Neural progenitor cell (in vitro differentiated cells): ENCODE data around the gene ELAC2. TPM values are rescaled to one million over a fixed set of nuclear protein-coding genes. Genes with fewer than 3 reads are reported as not detected.

Experiments used
- DNase-seq: peaks from one replicate; pipeline ENCODE4 v3.0.0-alpha.2; 2016; ENCODE audit warnings: low spot score
- H2AFZ ChIP-seq: fragments of 200-600 bp; sonication (generic); replicated peaks from 2 replicates; pipeline ENCODE4 v1.6.1; 2016; ENCODE audit warnings: antibody characterized with exemption
- H3F3A ChIP-seq: fragments of 200-600 bp; sonication (generic); 2 replicates; pipeline ENCODE4 v1.6.1; 2016; ENCODE audit warnings: antibody characterized with exemption, low read depth
- H3K27ac ChIP-seq: fragments of 200-600 bp; sonication (generic); 2 replicates; pipeline ENCODE4 v1.5.1; 2016; ENCODE audit warnings: mild to moderate bottlenecking
- H3K27me3 ChIP-seq: fragments of 200-600 bp; sonication (generic); 2 replicates; pipeline ENCODE4 v1.6.1; 2016; ENCODE audit warnings: mild to moderate bottlenecking, moderate library complexity
- H3K36me3 ChIP-seq: fragments of 200-600 bp; sonication (generic); 2 replicates; pipeline ENCODE4 v1.5.1; 2016
- H3K4me1 ChIP-seq: fragments of 200-600 bp; sonication (generic); 2 replicates; pipeline ENCODE4 v1.6.1; 2016; ENCODE audit warnings: mixed run types
- H3K4me2 ChIP-seq: fragments of 200-600 bp; sonication (generic); 2 replicates; pipeline ENCODE4 v1.6.1; 2016
- H3K4me3 ChIP-seq: fragments of 200-600 bp; sonication (generic); 2 replicates; pipeline ENCODE4 v1.5.1; 2016
- H3K79me2 ChIP-seq: fragments of 200-600 bp; sonication (generic); 2 replicates; pipeline ENCODE4 v1.6.1; 2016; ENCODE audit warnings: low read depth
- H3K9ac ChIP-seq: fragments of 200-600 bp; sonication (generic); 2 replicates; pipeline ENCODE4 v1.6.1; 2016
- H3K9me3 ChIP-seq: fragments of 200-600 bp; sonication (generic); 2 replicates; pipeline ENCODE4 v1.5.1; 2016; ENCODE audit warnings: low read depth
- H4K20me1 ChIP-seq: fragments of 200-600 bp; sonication (generic); 2 replicates; pipeline ENCODE4 v1.6.1; 2016; ENCODE audit warnings: low read depth
- H3K27ac Mint-ChIP-seq: 3 replicates; pipeline ENCODE4 v1.8.0; 2021; ENCODE audit warnings: mixed read lengths
- H3K27me3 Mint-ChIP-seq: 2 replicates; pipeline ENCODE4 v1.8.0; 2022; ENCODE audit warnings: low read depth, mild to moderate bottlenecking, inconsistent platforms, moderate library complexity, mixed read lengths; ENCODE audit not compliant: insufficient read depth
- H3K36me3 Mint-ChIP-seq: 3 replicates; pipeline ENCODE4 v1.8.0; 2021; ENCODE audit warnings: mixed read lengths
- H3K4me1 Mint-ChIP-seq: 3 replicates; pipeline ENCODE4 v1.8.0; 2021; ENCODE audit warnings: mixed read lengths
- H3K4me3 Mint-ChIP-seq: 3 replicates; pipeline ENCODE4 v1.8.0; 2021; ENCODE audit warnings: mild to moderate bottlenecking, moderate library complexity, mixed read lengths
- H3K9me3 Mint-ChIP-seq: 3 replicates; pipeline ENCODE4 v1.8.0; 2020; ENCODE audit warnings: mixed read lengths
- CTCF ChIP-seq: fragments of 200-600 bp; sonication (generic); IDR thresholded peaks from 2 replicates; pipeline ENCODE4 v1.5.1; 2017; ENCODE audit warnings: antibody characterized with exemption, mild to moderate bottlenecking
- EZH2 ChIP-seq: fragments of 200-600 bp; sonication (generic); IDR thresholded peaks from 2 replicates; pipeline ENCODE4 v1.6.1; 2017; ENCODE audit warnings: antibody characterized with exemption, mild to moderate bottlenecking, moderate library complexity
- EZH2phosphoT487 ChIP-seq: fragments of 200-600 bp; sonication (generic); IDR thresholded peaks from 2 replicates; pipeline ENCODE4 v1.6.1; 2017; ENCODE audit warnings: antibody characterized with exemption
- total RNA-seq: library from RNA; depleted of rRNA; stranded (reverse); fragments of >200 nt; gene quantifications from 2 replicates; pipeline ENCODE4 v1.2.3, GENCODE V29; 2015; ENCODE audit warnings: low replicate concordance

Gene ELAC2
- total RNA-seq, 1 donor from 2014 or later, result 70.5 TPM

DNA sequence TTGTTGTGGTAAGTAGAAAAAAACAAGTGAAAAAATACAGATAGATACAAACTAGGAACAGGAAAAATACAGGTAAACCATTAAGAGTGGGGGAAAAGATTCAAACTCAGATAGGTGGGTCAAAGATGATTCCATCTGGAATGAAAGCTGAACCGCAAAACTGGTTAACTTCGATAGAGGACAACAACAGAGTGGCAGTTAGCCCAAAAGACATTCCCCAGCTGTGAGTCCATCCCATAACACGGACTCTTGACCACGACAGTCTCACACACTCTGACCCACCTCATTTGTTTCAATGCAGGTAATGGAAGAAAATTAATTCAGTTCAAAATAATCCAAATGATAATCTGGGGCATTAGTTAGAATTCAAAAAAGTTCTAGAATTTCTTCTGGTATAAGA lies 13.5 kb downstream of the ELAC2 start:
- TF ChIP-seq EZH2 (no peak), EZH2phosphoT487 (no peak), CTCF (no peak)
- H3K36me3 ChIP-seq, result peaks cover 11% of the 10 kb centered on the region
- no peak overlapping the region for H3K27ac ChIP-seq
- H3K4me1 Mint-ChIP-seq, result no peaks in the 10 kb centered on the region
- H3F3A ChIP-seq, result peaks cover 4% of the 10 kb centered on the region
- H3K27me3 ChIP-seq, result no peaks in the 10 kb centered on the region
- H3K4me3 ChIP-seq, result no peak overlapping the region
- no peak for DNase-seq
- H3K36me3 Mint-ChIP-seq, result peaks cover 2% of the 10 kb centered on the region
- no peak overlapping the region for H3K27ac Mint-ChIP-seq
- no peaks in the 10 kb centered on the region for H3K79me2 ChIP-seq
- H3K4me1 ChIP-seq, result no peaks in the 10 kb centered on the region
- no peak overlapping the region for H2AFZ ChIP-seq
- H3K27me3 Mint-ChIP-seq, result peaks cover 4% of the 10 kb centered on the region
- no peak overlapping the region for H3K9ac ChIP-seq
- no peaks in the 10 kb centered on the region for H3K9me3 ChIP-seq
- no peak overlapping the region for H3K4me3 Mint-ChIP-seq
- H4K20me1 ChIP-seq, result no peaks in the 10 kb centered on the region
- no peaks in the 10 kb centered on the region for H3K9me3 Mint-ChIP-seq
- no peak overlapping the region for H3K4me2 ChIP-seq

DNA sequence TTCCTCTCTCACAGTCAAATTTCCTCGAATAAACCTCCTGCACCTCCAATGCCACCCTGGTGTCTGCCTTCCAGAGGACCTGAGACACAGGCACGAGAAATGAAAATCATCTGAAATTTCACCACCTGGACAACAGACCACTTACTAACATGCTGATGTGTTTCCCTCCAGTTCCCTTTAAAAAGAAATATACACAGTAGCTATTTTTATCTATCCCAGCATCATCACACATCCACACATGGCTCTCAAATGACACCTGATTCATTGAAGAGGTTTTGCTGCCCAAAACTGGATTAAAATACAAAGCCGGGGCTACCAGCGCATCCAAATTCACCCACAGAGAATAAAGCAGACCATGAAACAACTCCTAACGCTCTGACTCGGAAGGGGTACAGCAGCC lies 13.9 kb downstream of the ELAC2 start:
- no peak overlapping the region for H3K27ac Mint-ChIP-seq
- Histone ChIP-seq H2AFZ (no peak overlapping the region), H3K4me3 (no peak overlapping the region), H3K27me3 (no peaks in the 10 kb centered on the region), H3K4me2 (no peak overlapping the region), H3F3A (peaks cover 4% of the 10 kb centered on the region), H3K79me2 (no peaks in the 10 kb centered on the region), H3K27ac (no peak overlapping the region), H3K9ac (no peak overlapping the region), H4K20me1 (no peaks in the 10 kb centered on the region), H3K9me3 (no peaks in the 10 kb centered on the region), H3K4me1 (no peaks in the 10 kb centered on the region), H3K36me3 (peaks cover 7% of the 10 kb centered on the region)
- no peaks in the 10 kb centered on the region for H3K4me1 Mint-ChIP-seq
- TF ChIP-seq CTCF (no peak), EZH2phosphoT487 (no peak), EZH2 (no peak)
- H3K9me3 Mint-ChIP-seq, result no peaks in the 10 kb centered on the region
- DNase-seq, result no peak
- peaks cover 4% of the 10 kb centered on the region for H3K27me3 Mint-ChIP-seq
- no peak overlapping the region for H3K4me3 Mint-ChIP-seq
- H3K36me3 Mint-ChIP-seq, result peaks cover 2% of the 10 kb centered on the region

DNA sequence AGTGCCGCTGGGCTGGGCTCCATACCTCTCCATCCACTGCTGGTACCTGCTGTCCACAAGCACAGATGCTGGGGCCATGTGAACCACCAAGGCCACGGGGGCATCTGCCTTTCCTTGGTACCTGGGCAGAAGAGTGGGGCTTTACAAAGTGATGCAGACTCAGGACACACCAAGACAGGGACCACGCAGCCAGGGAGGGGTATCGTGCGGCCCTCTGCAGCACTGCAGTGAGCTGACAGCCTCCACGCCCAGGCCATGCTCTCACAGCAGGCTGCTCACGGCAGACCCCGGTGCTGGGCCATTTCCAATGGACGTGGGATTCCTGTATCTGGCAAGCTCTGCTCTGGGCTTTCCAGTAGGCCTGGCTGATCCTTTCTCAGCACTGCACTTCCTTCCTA lies 14.4 kb downstream of the ELAC2 start:
- no peak overlapping the region for H3K4me3 Mint-ChIP-seq
- H3K36me3 ChIP-seq, result peaks cover 3% of the 10 kb centered on the region

More for the DNA sequence above, 14.4 kb downstream of the ELAC2 start:
- peaks cover 2% of the 10 kb centered on the region for H3K36me3 Mint-ChIP-seq
- H4K20me1 ChIP-seq, result no peaks in the 10 kb centered on the region
- peaks cover 4% of the 10 kb centered on the region for H3K27me3 Mint-ChIP-seq
- no peaks in the 10 kb centered on the region for H3K27me3 ChIP-seq
- DNase-seq, result no peak
- H3K9ac ChIP-seq, result no peak overlapping the region
- no peak overlapping the region for H2AFZ ChIP-seq
- no peaks in the 10 kb centered on the region for H3K9me3 Mint-ChIP-seq
- no peak for TF ChIP-seq CTCF
- TF ChIP-seq EZH2, result no peak
- no peak for TF ChIP-seq EZH2phosphoT487
- H3K79me2 ChIP-seq, result no peaks in the 10 kb centered on the region
- H3K27ac ChIP-seq, result no peak overlapping the region
- H3K4me2 ChIP-seq, result no peak overlapping the region
- no peaks in the 10 kb centered on the region for H3K9me3 ChIP-seq
- no peak overlapping the region for H3K27ac Mint-ChIP-seq
- no peaks in the 10 kb centered on the region for H3K4me1 Mint-ChIP-seq
- no peaks in the 10 kb centered on the region for H3K4me1 ChIP-seq
- H3F3A ChIP-seq, result peaks cover 4% of the 10 kb centered on the region
- H3K4me3 ChIP-seq, result no peak overlapping the region
